IMR-90 (cell line): ENCODE measurements around the gene ZC2HC1B. TPM values are rescaled to one million over a fixed set of nuclear protein-coding genes. Genes with fewer than 3 reads are reported as not detected.

ENCODE experiments used
- ATAC-seq: fragments of 200-7000 bp; cut with Tn5 transposase; 2 replicates; pipeline ENCODE4 v1.9.1; 2020; ENCODE audit warnings: low read depth, mild to moderate bottlenecking, moderate library complexity
- BruUV-seq: library from RNA; stranded (reverse); fragments of 400-500 nt; replicated peaks from 2 replicates; lab custom pipeline; 2021; lab: Mats Ljungman, UMichigan
- CTCF ChIA-PET: fragments of 300-600 bp; formaldehyde crosslinking; extraction: SDS; loops from one replicate; lab custom pipeline; 2021; ENCODE audit warnings: antibody characterized with exemption; lab: Yijun Ruan, JAX
- POLR2A ChIA-PET: fragments of 300-600 bp; sonication (Branson Sonifier 250); formaldehyde crosslinking; loops from one replicate; lab custom pipeline; 2022; ENCODE audit warnings: antibody characterized with exemption; ENCODE audit not compliant: unreplicated experiment; lab: Charles Lee
- DNase-seq: peaks from one replicate; pipeline ENCODE4 v3.0.0; 2013
- H2AFZ ChIP-seq: replicated peaks from 2 replicates; pipeline ENCODE3; 2013; ENCODE audit warnings: low read length, mild to moderate bottlenecking; ENCODE audit not compliant: poor library complexity
- H2AK5ac ChIP-seq: 2 replicates; pipeline ENCODE4 v1.6.1; 2013; ENCODE audit warnings: low read depth, low read length, inconsistent platforms
- H2AK9ac ChIP-seq: replicated peaks from 2 replicates; pipeline ENCODE3; 2013; ENCODE audit warnings: mild to moderate bottlenecking, low read depth, low read length, moderate library complexity; ENCODE audit not compliant: poor library complexity
- H2BK120ac ChIP-seq: 2 replicates; pipeline ENCODE4 v1.6.1; 2013; ENCODE audit warnings: low read depth, low read length, inconsistent platforms
- H2BK15ac ChIP-seq: 3 replicates; pipeline ENCODE4 v1.6.1; 2013; ENCODE audit warnings: low read depth, low read length, inconsistent platforms
- H2BK20ac ChIP-seq: 2 replicates; pipeline ENCODE4 v1.6.1; 2013; ENCODE audit warnings: low read depth, mild to moderate bottlenecking, inconsistent platforms, low read length, moderate library complexity
- H2BK5ac ChIP-seq: 2 replicates; pipeline ENCODE4 v1.6.1; 2013; ENCODE audit warnings: mild to moderate bottlenecking, low read depth, low read length, inconsistent platforms; ENCODE audit not compliant: poor library complexity, severe bottlenecking
- H3K14ac ChIP-seq: replicated peaks from 2 replicates; pipeline ENCODE4 v1.6.1; 2013; ENCODE audit warnings: low read depth, low read length, inconsistent platforms
- H3K18ac ChIP-seq: 2 replicates; pipeline ENCODE4 v1.6.1; 2013; ENCODE audit warnings: low read depth, low read length, control low read depth
- H3K23ac ChIP-seq: 2 replicates; pipeline ENCODE4 v1.6.1; 2013; ENCODE audit warnings: low read depth, low read length, inconsistent platforms
- H3K27ac ChIP-seq: 2 replicates; pipeline ENCODE4 v1.5.1; 2013; ENCODE audit warnings: mild to moderate bottlenecking, control low read depth, low read length; ENCODE audit not compliant: insufficient read depth
- H3K27me3 ChIP-seq: 2 replicates; pipeline ENCODE4 v1.6.1; 2013; ENCODE audit warnings: low read length; ENCODE audit not compliant: control insufficient read depth, insufficient read depth
- H3K36me3 ChIP-seq: 2 replicates; pipeline ENCODE4 v1.6.1; 2013; ENCODE audit warnings: low read length, mixed read lengths; ENCODE audit not compliant: control insufficient read depth, insufficient read depth
- H3K4ac ChIP-seq: 2 replicates; pipeline ENCODE4 v1.6.1; 2013; ENCODE audit warnings: low read depth, low read length, inconsistent platforms
- H3K4me1 ChIP-seq: 2 replicates; pipeline ENCODE4 v1.6.1; 2013; ENCODE audit warnings: low read length, mixed read lengths; ENCODE audit not compliant: control insufficient read depth, insufficient read depth
- H3K4me2 ChIP-seq: 2 replicates; pipeline ENCODE4 v1.6.1; 2013; ENCODE audit warnings: low read depth, mild to moderate bottlenecking, control low read depth, low read length, moderate library complexity
- H3K4me3 ChIP-seq: 2 replicates; pipeline ENCODE4 v1.5.1; 2013; ENCODE audit warnings: low read depth, mild to moderate bottlenecking, control low read depth, low read length, moderate library complexity; ENCODE audit not compliant: insufficient read depth
- H3K56ac ChIP-seq: 2 replicates; pipeline ENCODE4 v1.6.1; 2013; ENCODE audit warnings: low read length, inconsistent platforms; ENCODE audit not compliant: insufficient read depth; ENCODE audit errors: extremely low read depth
- H3K79me1 ChIP-seq, 2 experiments: 2 replicates each; pipeline ENCODE4 v1.6.1; 2013; ENCODE audit warnings: low read length in 2 of 2, inconsistent platforms in 1 of 2, low read depth in 1 of 2
- H3K9ac ChIP-seq: 2 replicates; pipeline ENCODE4 v1.6.1; 2013; ENCODE audit warnings: low read depth, low read length, control low read depth
- H3K9me1 ChIP-seq: 2 replicates; pipeline ENCODE4 v1.6.1; 2013; ENCODE audit warnings: low read length, inconsistent platforms; ENCODE audit not compliant: insufficient read depth
- H3K9me3 ChIP-seq: 2 replicates; pipeline ENCODE4 v1.6.1; 2013; ENCODE audit warnings: low read length; ENCODE audit not compliant: control insufficient read depth, insufficient read depth
- H4K20me1 ChIP-seq: 2 replicates; pipeline ENCODE4 v1.6.1; 2013; ENCODE audit warnings: low read length, inconsistent platforms; ENCODE audit not compliant: insufficient read depth
- H4K5ac ChIP-seq: 2 replicates; pipeline ENCODE4 v1.6.1; 2013; ENCODE audit warnings: mild to moderate bottlenecking, low read depth, low read length, control low read depth
- H4K8ac ChIP-seq, 2 experiments: 2 replicates each; pipeline ENCODE4 v1.6.1; 2013; ENCODE audit warnings: low read depth in 2 of 2, low read length in 2 of 2, control low read depth in 1 of 2, inconsistent platforms in 1 of 2
- H4K91ac ChIP-seq: 2 replicates; pipeline ENCODE4 v1.6.1; 2013; ENCODE audit warnings: low read depth, low read length, inconsistent platforms; ENCODE audit not compliant: insufficient read depth
- BHLHE40 ChIP-seq: fragments of 150-350 bp; IDR thresholded peaks from 2 replicates; pipeline ENCODE4 v1.6.1; 2016; ENCODE audit warnings: mild to moderate bottlenecking, low read depth, low read length
- CTCF ChIP-seq: conservative IDR thresholded peaks from 2 replicates; pipeline ENCODE4 v1.5.1; 2012; ENCODE audit warnings: mild to moderate bottlenecking, low read depth, low read length, improper control_type of control experiment
- FOS ChIP-seq: fragments of 150-350 bp; IDR thresholded peaks from 2 replicates; pipeline ENCODE4 v1.6.1; 2016; ENCODE audit warnings: low read depth, low read length
- MAFK ChIP-seq: IDR thresholded peaks from 2 replicates; pipeline ENCODE4 v1.6.1; 2012; ENCODE audit warnings: low read depth, low read length, improper control_type of control experiment
- MAZ ChIP-seq: IDR thresholded peaks from 2 replicates; pipeline ENCODE4 v1.6.1; 2012; ENCODE audit warnings: low read depth, mild to moderate bottlenecking, low read length, improper control_type of control experiment, moderate library complexity, borderline replicate concordance
- MXI1 ChIP-seq: IDR thresholded peaks from 2 replicates; pipeline ENCODE4 v1.6.1; 2012; ENCODE audit warnings: low read depth, mild to moderate bottlenecking, low read length, moderate library complexity, borderline replicate concordance
- NFE2L2 ChIP-seq: fragments of 150-350 bp; IDR thresholded peaks from 2 replicates; pipeline ENCODE4 v1.6.1; 2016; ENCODE audit warnings: low read depth, mild to moderate bottlenecking, low read length
- POLR2A ChIP-seq: IDR thresholded peaks from 2 replicates; pipeline ENCODE4 v1.6.1; 2012; ENCODE audit warnings: mild to moderate bottlenecking, low read depth, low read length
- RCOR1 ChIP-seq: IDR thresholded peaks from 2 replicates; pipeline ENCODE4 v1.6.1; 2012; ENCODE audit warnings: mild to moderate bottlenecking, low read length, improper control_type of control experiment; ENCODE audit not compliant: insufficient replicate concordance
- SMC3 ChIP-seq: fragments of 150-350 bp; IDR thresholded peaks from 2 replicates; pipeline ENCODE4 v1.6.1; 2016; ENCODE audit warnings: low read depth, mild to moderate bottlenecking, antibody characterized with exemption, low read length, moderate library complexity
- USF2 ChIP-seq: fragments of 150-350 bp; IDR thresholded peaks from 2 replicates; pipeline ENCODE4 v1.6.1; 2017; ENCODE audit warnings: mild to moderate bottlenecking, antibody characterized with exemption, low read length, low read depth
- WGBS, 2 experiments: methylation state at CpG; one replicate each; pipeline versions ENCODE4 v1.1.5 to v1.1.7; 2013; ENCODE audit warnings: missing lambda C conversion rate in 2 of 2; ENCODE audit not compliant: insufficient read length in 1 of 2; ENCODE audit errors: extremely low coverage in 2 of 2; 5-methylcytosine and 5-hydroxymethylcytosine counted together
- dilution Hi-C: fragments of 300-500 bp; cut with HindIII; formaldehyde crosslinking; loops from one replicate; pipeline ENCODE4 v1.14.3; 2018; ENCODE audit warnings: low sequenced_read_pairs; ENCODE audit not compliant: unreplicated experiment
- in situ Hi-C: fragments of 300-500 bp; cut with MboI; formaldehyde crosslinking; loops from 3 replicates; pipeline ENCODE4 v1.14.3; 2019; ENCODE audit warnings: low sequenced_read_pairs, inconsistent platforms, mixed read lengths
- intact Hi-C: fragments of 100-400 bp; cut with micrococcal nuclease; formaldehyde crosslinking; loops from 2 replicates; pipeline ENCODE4 v1.10.0; 2022
- polyA plus RNA-seq, 3 experiments: library from polyadenylated mRNA; depleted of rRNA; stranded (reverse); fragments of >200 nt; gene quantifications; 2 replicates each; pipeline ENCODE4 v1.2.3, GENCODE V29; 2012; ENCODE audit warnings: low replicate concordance in 1 of 3
- total RNA-seq: library from RNA; depleted of rRNA; stranded (reverse); fragments of >200 nt; gene quantifications from 2 replicates; pipeline ENCODE4 v1.2.3, GENCODE V29; 2012

ZC2HC1B gene
- total and polyA plus RNA-seq, 2 of the 4 experiments (the other 2 are of a cell fraction) = not detected

GRCh38 chr6:143952947-143953701 is 88.8 kb downstream of the ZC2HC1B start:
- intact Hi-C loops = no loop called here
- Histone ChIP-seq H2BK20ac (no peak overlapping the region), H3K27ac (no peak overlapping the region), H4K91ac (no peak overlapping the region), H4K8ac (no peak overlapping the region), H2BK5ac (no peak overlapping the region), H3K27me3 (peaks cover 2% of the 10 kb centered on the region; the same call in 1 of the 2 replicates), H4K20me1 (no peaks in the 10 kb centered on the region), H2AK5ac (no peak overlapping the region), H3K4ac (no peak overlapping the region), H2BK15ac (no peak overlapping the region), H3K14ac (no peak overlapping the region), H3K18ac (no peak overlapping the region), H3K9me3 (no peaks in the 10 kb centered on the region), H2AK9ac (no peak overlapping the region), H3K9me1 (no peaks in the 10 kb centered on the region), H4K5ac (no peak overlapping the region), H3K36me3 (peaks cover 11% of the 10 kb centered on the region), H3K9ac (no peak overlapping the region), H2AFZ (no peak overlapping the region), H3K56ac (no peak overlapping the region), H3K4me2 (no peak overlapping the region), H3K23ac (no peak overlapping the region), H3K4me1 (peaks cover 2% of the 10 kb centered on the region; the same call in 1 of the 2 replicates), H2BK120ac (no peak overlapping the region), H3K4me3 (no peak overlapping the region), H3K79me1 (no peaks in the 10 kb centered on the region)
- WGBS, 2 experiments = 91% methylated on average over 1 of the region's 4 CpGs; no CpG with 5 or more reads in 1 of the 2 experiments
- dilution Hi-C loops = no loop called here
- TF ChIP-seq SMC3 (no peak), MAFK (no peak), POLR2A (no peak), NFE2L2 (no peak), USF2 (no peak), RCOR1 (no peak), MXI1 (no peak), FOS (no peak), CTCF (no peak), MAZ (no peak), BHLHE40 (no peak)
- ChIA-PET CTCF (interaction anchor here (0.6 kb wide), 2 partner anchors 13 to 30 kb away, joined by 3 read pairs; no protein-coding TSS in a partner anchor), POLR2A (no interaction called here)
- in situ Hi-C loops = no loop called here
- DNase-seq (no peak), ATAC-seq (no peak)
- no TSS peak for BruUV-seq
